Measurements from ENCODE around the gene KLF11. TPM values are rescaled to one million over a fixed set of nuclear protein-coding genes. Genes with fewer than 3 reads are reported as not detected.
A peak's percentile ranks its signal among the peaks of the same experiment; 100 is the strongest.

The KLF11 gene
- total RNA-seq, 4 donors from 2014 or later, result 42.5 to 86.1 (median 61.2) TPM

- intact Hi-C loops (cut with DNase I; ENCODE audit: low total_unique reads), result loop anchor here (10.0 kb wide), 1 partner anchor 588 kb away; no protein-coding TSS in a partner anchor
- WGBS, 2 donors, result 81 to 83% methylated on average over 13 of the region's 13 CpGs
- H3K4me3 ChIP-seq (ENCODE audit: low read depth, poor library complexity, severe bottlenecking), result no peak overlapping the region
- no peak for TF ChIP-seq CTCF (IDR thresholded peaks at IDR 0.05)
- TF ChIP-seq POLR2A (IDR thresholded peaks at IDR 0.05), result no peak
- no peak for DNase-seq (ENCODE audit: low spot score in 2 of 2)
Measured at GRCh38 chr2:10076511-10076910, 33.2 kb downstream of the KLF11 start.

- no peak overlapping the region for H3K4me3 ChIP-seq (ENCODE audit: low read depth, poor library complexity, severe bottlenecking)
- intact Hi-C loops (cut with DNase I; ENCODE audit: low total_unique reads), result loop anchor here (10.0 kb wide), 1 partner anchor 588 kb away; no protein-coding TSS in a partner anchor
- no peak for TF ChIP-seq CTCF (IDR thresholded peaks at IDR 0.05)
- no peak for TF ChIP-seq POLR2A (IDR thresholded peaks at IDR 0.05)
- no peak for DNase-seq (ENCODE audit: low spot score in 2 of 2)
- 82 to 84% methylated on average over 5 of the region's 5 CpGs for WGBS, 2 donors
Measured at GRCh38 chr2:10076988-10077527, 33.7 kb downstream of the KLF11 start.

- WGBS, 2 donors, result 90 to 91% methylated on average over 7 of the region's 7 CpGs
- no peak for DNase-seq (ENCODE audit: low spot score in 2 of 2)
- H3K4me3 ChIP-seq (ENCODE audit: low read depth, poor library complexity, severe bottlenecking), result no peak overlapping the region
- intact Hi-C loops (cut with DNase I; ENCODE audit: low total_unique reads), result loop anchor here (10.0 kb wide), 1 partner anchor 587 kb away; no protein-coding TSS in a partner anchor
- TF ChIP-seq CTCF (IDR thresholded peaks at IDR 0.05), result no peak
- no peak for TF ChIP-seq POLR2A (IDR thresholded peaks at IDR 0.05)
Measured at GRCh38 chr2:10078001-10078400, 34.7 kb downstream of the KLF11 start.

GRCh38 chr2:10078704-10079265 lies 35.4 kb downstream of the KLF11 start:
- DNase-seq (ENCODE audit: low spot score in 2 of 2), result no peak
- no peak overlapping the region for H3K4me3 ChIP-seq (ENCODE audit: low read depth, poor library complexity, severe bottlenecking)
- 22 to 24% methylated on average over 12 of the region's 12 CpGs for WGBS, 2 donors
- intact Hi-C loops (cut with DNase I; ENCODE audit: low total_unique reads), result loop anchor here (10.0 kb wide), 1 partner anchor 586 kb away; no protein-coding TSS in a partner anchor
- no peak for TF ChIP-seq CTCF (IDR thresholded peaks at IDR 0.05)

- 1 to 4% methylated on average over 26 to 38 of the region's 53 CpGs for WGBS, 2 donors
Measured at GRCh38 chr2:10079266-10079869, 36.0 kb downstream of the KLF11 start.

More at GRCh38 chr2:10079266-10079869, 36.0 kb downstream of the KLF11 start:
- no peak for TF ChIP-seq CTCF (IDR thresholded peaks at IDR 0.05)
- no peak for TF ChIP-seq POLR2A (IDR thresholded peaks at IDR 0.05)
- peak overlapping the region; percentile 8 for H3K4me3 ChIP-seq (ENCODE audit: low read depth, poor library complexity, severe bottlenecking)
- no peak for DNase-seq (ENCODE audit: low spot score in 2 of 2)
- intact Hi-C loops (cut with DNase I; ENCODE audit: low total_unique reads), result loop anchor here (10.0 kb wide), 1 partner anchor 585 kb away; no protein-coding TSS in a partner anchor

All from lower leg skin (tissue), 4 donors.